Measurements from ENCODE around the gene CDH15. TPM values are rescaled to one million over a fixed set of nuclear protein-coding genes. Genes with fewer than 3 reads are reported as not detected.
A peak's percentile ranks its signal among the peaks of the same experiment; 100 is the strongest.

CDH15 gene
- total and polyA plus RNA-seq, 2 of the 13 experiments (the other 11 are each of a cell fraction or from before 2014, with no cell fraction given), result 0.74 to 2.2 TPM

DNA sequence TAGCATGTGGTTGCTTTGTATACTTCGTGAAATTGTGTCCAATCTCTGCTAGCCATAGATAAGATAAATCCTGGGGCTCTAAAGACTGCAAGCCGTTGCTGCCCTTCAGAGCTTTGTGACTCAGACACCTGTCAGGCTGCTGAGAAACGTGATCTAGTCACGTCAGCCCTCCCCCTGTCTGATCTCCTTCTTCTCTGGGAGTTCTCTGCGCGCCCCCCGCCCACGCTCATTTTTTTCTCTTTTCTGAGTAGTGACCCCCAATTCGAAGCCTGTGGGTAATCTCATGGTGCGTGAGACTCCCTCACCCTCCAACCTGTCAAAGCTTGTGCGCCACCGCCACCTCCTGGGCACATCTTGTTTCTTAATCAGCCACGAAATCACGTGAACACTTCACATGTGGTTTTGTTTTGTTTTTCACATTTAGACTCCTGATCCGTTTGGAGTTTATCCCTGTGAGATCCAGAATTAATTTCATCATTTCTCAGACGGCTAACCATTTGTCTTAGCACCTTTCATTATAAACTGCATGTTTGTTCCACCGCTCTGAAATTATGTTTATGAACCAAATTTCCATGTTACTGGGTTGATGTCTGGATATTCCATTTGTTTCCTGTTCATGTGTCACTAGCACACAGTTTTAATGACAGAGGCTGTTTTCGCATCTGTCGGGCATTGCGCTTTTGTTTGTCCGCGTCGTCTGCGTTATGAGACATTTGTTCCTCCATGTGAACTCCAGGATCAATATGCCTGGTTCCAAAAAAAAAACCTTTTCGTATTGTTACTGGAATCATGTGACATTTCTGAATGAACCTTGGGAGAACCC lies 45.0 kb downstream of the CDH15 start:
- Histone ChIP-seq H3K4me3 (replicated peaks in 1 of 3; ENCODE audit: insufficient read depth in 1 of 3, low read depth in 2 of 3, low read length in 3 of 3) (peak overlapping the region; percentile 89 to 96 (median 92)), H3K4me2 (ENCODE audit: low read depth, low read length) (peak overlapping the region; percentile 92), H3K36me3 (replicated peaks in 1 of 2; ENCODE audit: control insufficient read depth in 1 of 2, insufficient read depth in 2 of 2, low read length in 2 of 2) (peaks cover 3 to 7% of the 10 kb centered on the region in 2 experiments; a peak in 3 of 5 replicates), H3K4me1 (ENCODE audit: insufficient read depth, low read length) (peaks cover 10% of the 10 kb centered on the region; the same call in 1 of the 2 replicates), H3K9me3 (ENCODE audit: low read length) (no peaks in the 10 kb centered on the region), H4K20me1 (ENCODE audit: insufficient read depth, low read length) (no peaks in the 10 kb centered on the region), H3K79me2 (ENCODE audit: insufficient read depth, low read length) (peaks cover 8% of the 10 kb centered on the region), H3K9ac (ENCODE audit: insufficient read depth, low read depth, low read length) (peak overlapping the region; percentile 94), H3K27ac (ENCODE audit: extremely low read length, insufficient read depth, low read length) (peak overlapping the region; percentile 85), H3K27me3 (ENCODE audit: control insufficient read depth in 1 of 2, insufficient read depth in 2 of 2, low read length in 2 of 2) (no peaks in the 10 kb centered on the region; a peak in 1 of 5 replicates), H2AFZ (ENCODE audit: low read length) (no peak overlapping the region)
- ChIA-PET CTCF (ENCODE audit: low intra/inter-chr PET ratio, low total read pairs) (interaction anchor here (1.0 to 2.0 kb wide), 4 partner anchors 29 to 274 kb away, joined by 4 to 6 read pairs (median 5); no protein-coding TSS in a partner anchor), POLR2A (interaction anchor here (0.6 to 2.5 kb wide), 11 partner anchors 15 to 429 kb away, joined by 3 to 30 read pairs (median 4); partner anchors contain the start of genes GALNS, SLC22A31 and TRAPPC2L)
- 2% methylated on average over 25 of the region's 25 CpGs for WGBS (ENCODE audit: low lambda C conversion rate)
- ATAC-seq (peak; percentile 73), FAIRE-seq (peak; percentile 99), DNase-seq (ENCODE audit: low spot score) (peak; percentile 82)
- intact Hi-C loops (cut with micrococcal nuclease; ENCODE audit: unreplicated experiment) (loop anchor here (1.0 to 5.0 kb wide), 3 partner anchors 15 to 274 kb away; partner anchors contain the start of gene CDH15), in situ Hi-C loops (cut with HindIII; ENCODE audit: extremely low pct_ligation_motif_present, low pct_unique_long_range_greater_than_20kb) (no loop called here)
- BruUV-seq (replicated peaks), result no TSS peak
- TF ChIP-seq, protein P1, sequence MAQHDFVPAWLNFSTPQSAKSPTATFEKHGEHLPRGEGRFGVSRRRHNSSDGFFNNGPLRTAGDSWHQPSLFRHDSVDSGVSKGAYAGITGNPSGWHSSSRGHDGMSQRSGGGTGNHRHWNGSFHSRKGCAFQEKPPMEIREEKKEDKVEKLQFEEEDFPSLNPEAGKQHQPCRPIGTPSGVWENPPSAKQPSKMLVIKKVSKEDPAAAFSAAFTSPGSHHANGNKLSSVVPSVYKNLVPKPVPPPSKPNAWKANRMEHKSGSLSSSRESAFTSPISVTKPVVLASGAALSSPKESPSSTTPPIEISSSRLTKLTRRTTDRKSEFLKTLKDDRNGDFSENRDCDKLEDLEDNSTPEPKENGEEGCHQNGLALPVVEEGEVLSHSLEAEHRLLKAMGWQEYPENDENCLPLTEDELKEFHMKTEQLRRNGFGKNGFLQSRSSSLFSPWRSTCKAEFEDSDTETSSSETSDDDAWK (CRISPR knock-in tag; IDR thresholded peaks at IDR 0.05), result no peak
- TF ChIP-seq EED (CRISPR knock-in tag; IDR thresholded peaks at IDR 0.05), result no peak
- no peak for TF ChIP-seq CENPX (CRISPR knock-in tag; IDR thresholded peaks at IDR 0.05)
- TF ChIP-seq POGZ (CRISPR knock-in tag; IDR thresholded peaks at IDR 0.05), result no peak
- peak; percentile 74 for TF ChIP-seq JARID2 (CRISPR knock-in tag; IDR thresholded peaks at IDR 0.05; ENCODE audit: insufficient replicate concordance)
- no peak for TF ChIP-seq CCDC6 (CRISPR knock-in tag; IDR thresholded peaks at IDR 0.05)
- no peak for TF ChIP-seq ZSCAN31 (CRISPR knock-in tag; IDR thresholded peaks at IDR 0.05; ENCODE audit: low read depth)
- peak; percentile 41; the same call in 1 of the 2 replicates for TF ChIP-seq ZMYM4 (CRISPR knock-in tag; IDR thresholded peaks at IDR 0.05)
- peak; percentile 69; the same call in 1 of the 2 replicates for TF ChIP-seq YEATS2 (CRISPR knock-in tag; IDR thresholded peaks at IDR 0.05; ENCODE audit: borderline replicate concordance)
- no peak for TF ChIP-seq POLR2A (IDR thresholded peaks at IDR 0.05; ENCODE audit: insufficient read depth in 1 of 2, low read depth in 2 of 2, low read length in 2 of 2)
- no peak for TF ChIP-seq ZNF484 (CRISPR knock-in tag; IDR thresholded peaks at IDR 0.05; ENCODE audit: borderline replicate concordance, low read depth)
- TF ChIP-seq PHF20 (CRISPR knock-in tag; IDR thresholded peaks at IDR 0.05), result no peak
- TF ChIP-seq KLF12 (CRISPR knock-in tag; IDR thresholded peaks at IDR 0.05; ENCODE audit: borderline replicate concordance), result no peak
- TF ChIP-seq GABPB1 (CRISPR knock-in tag; IDR thresholded peaks at IDR 0.05), result no peak; the same call in 1 of the 2 replicates
- TF ChIP-seq ZNF124 (CRISPR knock-in tag; IDR thresholded peaks at IDR 0.05), result no peak
- no peak for TF ChIP-seq ZNF343 (CRISPR knock-in tag; IDR thresholded peaks at IDR 0.05)
- TF ChIP-seq MAZ (IDR thresholded peaks at IDR 0.05; ENCODE audit: borderline replicate concordance, low read depth, low read length), result no peak
- TF ChIP-seq MAZ (CRISPR knock-in tag; IDR thresholded peaks at IDR 0.05; ENCODE audit: low read depth), result 0 out of 2 replicates have a peak, but pooled peaks have one; percentile 37
- TF ChIP-seq PRPF4 (IDR thresholded peaks at IDR 0.05; ENCODE audit: low read depth, low read length, poor library complexity, severe bottlenecking), result no peak
- TF ChIP-seq ZNF616 (CRISPR knock-in tag; IDR thresholded peaks at IDR 0.05; ENCODE audit: low read depth), result no peak; the same call in 1 of the 2 replicates
- TF ChIP-seq U2AF1 (optimal IDR thresholded peaks at IDR 0.05; ENCODE audit: low read depth, low read length), result no peak
- TF ChIP-seq, protein P2, sequence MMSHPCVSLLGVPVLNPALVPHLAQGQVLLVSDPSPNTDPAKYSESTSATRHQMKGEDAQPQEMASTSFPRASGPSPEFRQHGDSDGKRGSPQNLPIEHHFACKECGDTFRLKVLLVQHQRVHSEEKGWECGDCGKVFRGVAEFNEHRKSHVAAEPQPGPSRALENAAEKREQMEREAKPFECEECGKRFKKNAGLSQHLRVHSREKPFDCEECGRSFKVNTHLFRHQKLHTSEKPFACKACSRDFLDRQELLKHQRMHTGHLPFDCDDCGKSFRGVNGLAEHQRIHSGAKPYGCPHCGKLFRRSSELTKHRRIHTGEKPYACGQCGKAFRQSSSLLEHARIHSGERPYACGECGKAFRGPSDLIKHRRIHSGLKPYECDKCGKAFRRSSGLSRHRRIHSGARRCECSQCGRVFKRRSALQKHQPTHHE (CRISPR knock-in tag; IDR thresholded peaks at IDR 0.05; ENCODE audit: borderline replicate concordance), result no peak
- peak; percentile 23; the same call in 1 of the 2 replicates for TF ChIP-seq ETV5 (CRISPR knock-in tag; IDR thresholded peaks at IDR 0.05; ENCODE audit: borderline replicate concordance)
